GM12878 (cell line): Measurements from ENCODE around the gene ZNF428. TPM values are rescaled to one million over a fixed set of nuclear protein-coding genes. Genes with fewer than 3 reads are reported as not detected.
A peak's percentile ranks its signal among the peaks of the same experiment; 100 is the strongest.

Experiments used
- BRCA1 ChIP-seq: IDR thresholded peaks from 2 replicates; pipeline ENCODE4 v1.6.1; 2011; ENCODE audit warnings: low read depth, low read length, improper control_type of control experiment
- CREB1 ChIP-seq: IDR thresholded peaks from 2 replicates; pipeline ENCODE4 v1.6.1; 2012; ENCODE audit warnings: low read depth, mild to moderate bottlenecking, inconsistent platforms
- DPF2 ChIP-seq: fragments of 450-650 bp; IDR thresholded peaks from 2 replicates; pipeline ENCODE4 v1.6.1; 2017; ENCODE audit warnings: mild to moderate bottlenecking
- E2F4 ChIP-seq: IDR thresholded peaks from 2 replicates; pipeline ENCODE4 v1.6.1; 2012; ENCODE audit warnings: low read depth, low read length, improper control_type of control experiment
- EGR1 ChIP-seq, 2 experiments: IDR thresholded peaks; 1 replicate in 1 of 2; 2 replicates in 1 of 2; pipeline ENCODE4 v1.6.1; 2011 to 2012; ENCODE audit warnings: low read depth in 2 of 2, low read length in 2 of 2, borderline replicate concordance in 1 of 2, mild to moderate bottlenecking in 1 of 2, moderate library complexity in 1 of 2
- GABPA ChIP-seq: IDR thresholded peaks from 2 replicates; pipeline ENCODE4 v1.6.1; 2014; ENCODE audit warnings: antibody characterized with exemption, low read depth, mild to moderate bottlenecking, inconsistent platforms
- HDAC2 ChIP-seq: fragments of 200-600 bp; sonication (generic); IDR thresholded peaks from 2 replicates; pipeline ENCODE4 v1.6.1; 2017
- IKZF1 ChIP-seq: fragments of 450-650 bp; conservative IDR thresholded peaks from 2 replicates; pipeline ENCODE4 v1.6.1; 2017; ENCODE audit warnings: antibody characterized with exemption, mild to moderate bottlenecking
- JUNB ChIP-seq: IDR thresholded peaks from 2 replicates; pipeline ENCODE4 v1.6.1; 2016; ENCODE audit warnings: antibody characterized with exemption, mild to moderate bottlenecking
- KAT2A ChIP-seq: conservative IDR thresholded peaks from 2 replicates; pipeline ENCODE4 v1.6.1; 2011; ENCODE audit warnings: low read depth, low read length; ENCODE audit not compliant: control insufficient read depth
- KLF5 ChIP-seq: fragments of 450-650 bp; IDR thresholded peaks from 2 replicates; pipeline ENCODE4 v1.6.1; 2014; ENCODE audit warnings: mild to moderate bottlenecking; ENCODE audit not compliant: partially characterized antibody
- NR2F1 ChIP-seq: fragments of 450-650 bp; conservative IDR thresholded peaks from 2 replicates; pipeline ENCODE4 v1.6.1; 2017; ENCODE audit warnings: mild to moderate bottlenecking
- PAX5 ChIP-seq: IDR thresholded peaks from 2 replicates; pipeline ENCODE4 v1.6.1; 2011; ENCODE audit warnings: low read depth, low read length, borderline replicate concordance
- PML ChIP-seq: IDR thresholded peaks from 2 replicates; pipeline ENCODE4 v1.6.1; 2012; ENCODE audit warnings: low read length, inconsistent platforms
- POLR2AphosphoS5 ChIP-seq: IDR thresholded peaks from 2 replicates; pipeline ENCODE4 v1.6.1; 2011; ENCODE audit warnings: mild to moderate bottlenecking, low read length, inconsistent platforms
- POU2F2 ChIP-seq: IDR thresholded peaks from 3 replicates; pipeline ENCODE4 v1.6.1; 2011; ENCODE audit warnings: low read depth, mild to moderate bottlenecking, low read length, borderline replicate concordance
- RBBP5 ChIP-seq: fragments of 200-600 bp; sonication (generic); conservative IDR thresholded peaks from 2 replicates; pipeline ENCODE4 v1.6.1; 2016
- RCOR1 ChIP-seq: conservative IDR thresholded peaks from 2 replicates; pipeline ENCODE4 v1.6.1; 2012; ENCODE audit warnings: low read depth, low read length, improper control_type of control experiment
- SMAD5 ChIP-seq: IDR thresholded peaks from 2 replicates; pipeline ENCODE4 v1.6.1; 2016; ENCODE audit warnings: antibody characterized with exemption, low read depth
- SMC3 ChIP-seq: IDR thresholded peaks from 2 replicates; pipeline ENCODE4 v1.6.1; 2011; ENCODE audit warnings: low read length, improper control_type of control experiment, borderline replicate concordance
- SUPT20H ChIP-seq: IDR thresholded peaks from 2 replicates; pipeline ENCODE4 v1.6.1; 2011; ENCODE audit warnings: low read depth, mild to moderate bottlenecking, low read length, moderate library complexity, borderline replicate concordance; ENCODE audit not compliant: control insufficient read depth
- TBL1XR1 ChIP-seq: IDR thresholded peaks from 2 replicates; pipeline ENCODE4 v1.6.1; 2012; ENCODE audit warnings: low read depth, low read length, improper control_type of control experiment
- TCF7 ChIP-seq: IDR thresholded peaks from 2 replicates; pipeline ENCODE4 v1.6.1; 2014; ENCODE audit warnings: antibody characterized with exemption, borderline replicate concordance
- YY1 ChIP-seq: IDR thresholded peaks from 2 replicates; pipeline ENCODE4 v1.6.1; 2011; ENCODE audit warnings: low read depth, mild to moderate bottlenecking, low read length
- ZBTB40 ChIP-seq: fragments of 450-650 bp; IDR thresholded peaks from 2 replicates; pipeline ENCODE4 v1.6.1; 2016; ENCODE audit warnings: mild to moderate bottlenecking, moderate library complexity, borderline replicate concordance
- ZNF207 ChIP-seq: fragments of 450-650 bp; IDR thresholded peaks from 2 replicates; pipeline ENCODE4 v1.6.1; 2014; ENCODE audit warnings: antibody characterized with exemption, mild to moderate bottlenecking, borderline replicate concordance
- ZSCAN29 ChIP-seq: fragments of 450-650 bp; IDR thresholded peaks from 2 replicates; pipeline ENCODE4 v1.6.1; 2017; ENCODE audit warnings: mild to moderate bottlenecking, moderate library complexity
- polyA plus RNA-seq, 11 experiments: library from polyadenylated mRNA; depleted of rRNA in 4 of 11; unstranded in 6 of 11; stranded (reverse) in 5 of 11; fragments of >200 nt; fragmentation: Nextera tagmentation in 4 of 11; fragmentation: Illumina TruSeq in 1 of 11; extraction: Ambion mirVana in 4 of 11; extraction: Trizol in 1 of 11; gene quantifications; 1 replicate in 1 of 11; 2 replicates in 10 of 11; pipeline versions ENCODE4 v1.2.1 to v1.2.3, GENCODE V29; 2011 to 2016; ENCODE audit warnings: inconsistent platforms in 2 of 11, missing spikeins in 2 of 11, low read depth in 1 of 11
- total RNA-seq, 4 experiments: library from RNA; depleted of rRNA in 3 of 4; stranded (reverse); fragments of >200 nt in 3 of 4; fragmentation: Illumina TruSeq in 1 of 4; extraction: Trizol in 1 of 4; gene quantifications; 2 replicates each; pipeline versions ENCODE4 v1.2.1 to v1.2.3, GENCODE V29; 2013 to 2021

Gene ZNF428
- total and polyA plus RNA-seq, 10 of the 15 experiments (the other 5 are each of a cell fraction or from before 2014, with no cell fraction given), result 0.27 to 57.8 (median 20.4) TPM

- TF ChIP-seq E2F4 (0 out of 2 replicates have a peak, but pooled peaks have one; percentile 24), PML (peak; percentile 41; the same call in 1 of the 2 replicates), IKZF1 (peak; percentile 100), RCOR1 (no peak), GABPA (no peak), ZNF207 (peak; percentile 96; the same call in 1 of the 2 replicates), JUNB (no peak), DPF2 (peak; percentile 37; the same call in 1 of the 2 replicates), EGR1 (IDR thresholded peaks at IDR 0.05; ENCODE audit: borderline replicate concordance in 1 of 2, low read depth in 2 of 2, low read length in 2 of 2) (peak in 1 of 2 experiments; percentile 76; a peak in 2 of 3 replicates), YY1 (peak; percentile 49; the same call in 1 of the 2 replicates), HDAC2 (no peak), TCF7 (no peak), KLF5 (peak; percentile 92), RBBP5 (no peak), POU2F2 (peak; percentile 20; the same call in 1 of the 3 replicates), ZSCAN29 (peak; percentile 63; the same call in 1 of the 2 replicates), KAT2A (no peak), POLR2AphosphoS5 (peak; percentile 46; the same call in 1 of the 2 replicates), SMAD5 (no peak), CREB1 (peak; percentile 100), TBL1XR1 (no peak), SMC3 (no peak), ZBTB40 (peak; percentile 59; the same call in 1 of the 2 replicates), SUPT20H (no peak), PAX5 (0 out of 2 replicates have a peak, but pooled peaks have one; percentile 1), BRCA1 (no peak; the same call in 1 of the 2 replicates), NR2F1 (peak; percentile 88)
Observed at GRCh38 chr19:43595999-43596841, 23.2 kb downstream of the ZNF428 start, which contains the start of the genes IRGQ and ZNF576 (continued).
